SK-N-DZ (cell line): ENCODE data around the gene RANBP9.

ENCODE experiments used
- DNase-seq: peaks from one replicate; pipeline ENCODE4 v3.0.0-alpha.2; 2015; ENCODE audit warnings: low spot score

The RANBP9 gene

DNA sequence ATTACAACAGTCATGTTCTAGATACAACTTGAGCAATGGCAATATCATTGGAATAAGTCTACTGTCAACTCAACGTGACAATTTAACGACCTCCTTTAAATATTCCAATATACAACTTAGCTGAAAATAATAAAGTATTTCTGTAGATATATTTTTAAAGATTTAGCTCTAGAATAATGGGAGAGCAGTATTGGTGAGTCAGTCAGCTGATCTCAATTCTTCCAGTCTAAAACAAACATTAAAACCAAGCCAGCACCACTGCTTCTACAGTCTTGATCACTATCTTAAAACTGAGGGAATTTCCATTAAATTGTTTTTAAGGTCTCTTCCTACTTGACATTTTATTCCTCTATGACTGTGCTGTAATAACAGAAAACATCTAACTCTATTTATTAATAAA is 58.3 kb downstream of the RANBP9 start:
- no peak for DNase-seq

DNA sequence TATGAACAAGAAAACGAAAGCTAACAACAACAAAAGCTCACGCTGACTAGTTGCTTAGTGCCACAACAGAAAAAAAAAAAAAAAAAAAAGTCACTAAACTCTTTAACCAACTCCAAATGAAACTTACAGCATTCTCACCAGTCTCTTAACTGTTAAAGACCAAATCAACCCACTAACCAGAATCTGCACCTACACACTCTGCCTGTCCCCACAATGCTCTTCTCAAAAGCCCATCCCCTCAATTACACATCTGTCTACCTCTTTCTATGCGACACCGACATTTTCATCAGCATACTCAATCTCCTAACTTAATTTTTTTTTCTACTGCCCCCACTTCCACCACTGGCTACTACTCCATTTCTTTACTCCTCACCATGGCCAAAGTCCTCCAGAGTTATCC is 62.2 kb downstream of the RANBP9 start:
- DNase-seq = no peak

- no peak for DNase-seq
Observed at GRCh38 chr6:13648850-13649249, 62.8 kb downstream of the RANBP9 start.

GRCh38 chr6:13643125-13643524 is 68.5 kb downstream of the RANBP9 start:
- no peak for DNase-seq

GRCh38 chr6:13641315-13641714 is 70.3 kb downstream of the RANBP9 start:
- DNase-seq = no peak

DNA sequence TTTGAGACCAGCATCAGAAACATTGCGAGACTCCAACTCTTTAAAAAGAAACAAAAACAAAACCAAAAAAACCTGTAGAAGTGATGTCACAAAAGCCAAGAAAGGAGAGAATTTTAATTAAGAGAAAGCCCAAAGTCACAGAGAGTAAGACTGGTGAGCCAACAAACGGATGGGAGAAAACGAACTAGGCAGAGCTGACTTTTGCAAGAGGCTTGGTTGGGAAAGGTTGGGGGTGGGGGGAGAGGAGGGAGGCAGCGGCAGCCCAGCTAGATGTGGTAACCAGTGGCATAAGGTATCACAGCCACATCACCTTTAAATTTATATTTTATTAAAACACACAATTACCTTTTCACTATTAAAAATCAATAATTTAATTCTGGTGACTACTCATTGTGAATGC is 73.0 kb downstream of the RANBP9 start:
- DNase-seq = no peak

DNA sequence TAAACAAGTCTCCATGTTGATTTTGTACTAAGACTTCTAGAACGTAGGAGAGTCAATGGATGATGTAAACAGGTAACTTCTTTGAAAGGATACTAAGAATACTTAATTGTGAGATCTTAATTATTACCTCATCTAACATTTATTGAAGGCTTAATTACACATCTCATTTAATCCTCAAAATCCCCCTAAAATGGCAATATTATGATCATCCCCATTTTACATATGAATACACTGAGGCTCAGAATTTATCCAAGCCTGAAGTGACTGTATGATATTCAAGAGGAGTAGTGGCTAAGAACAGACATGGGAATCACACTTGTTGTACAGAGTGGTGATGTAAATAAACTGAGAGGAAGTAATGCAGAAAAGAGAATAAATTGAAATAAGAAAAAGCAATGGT is 73.6 kb downstream of the RANBP9 start:
- DNase-seq = no peak

GRCh38 chr6:13635948-13636658 is 75.5 kb downstream of the RANBP9 start:
- DNase-seq = no peak

DNA sequence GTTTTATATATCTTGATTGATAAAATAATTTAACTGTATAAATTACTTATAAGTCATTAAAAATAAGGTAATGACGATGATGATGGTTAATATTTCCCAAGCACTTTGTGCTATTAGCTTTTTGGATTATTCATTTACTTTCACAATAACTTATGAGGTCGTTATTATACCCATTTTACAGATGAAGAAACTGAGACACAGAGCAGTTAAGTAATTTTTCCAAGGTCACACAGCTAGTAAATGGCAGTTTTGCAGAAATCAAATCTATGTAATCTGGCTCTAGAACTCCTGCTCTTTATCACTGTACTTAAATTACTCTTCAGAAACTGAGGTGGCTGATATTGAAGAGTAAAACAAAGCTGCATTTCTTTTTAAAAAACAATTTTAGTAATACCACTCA is 78.3 kb downstream of the RANBP9 start:
- no peak for DNase-seq

GRCh38 chr6:13630499-13630898 is 81.1 kb downstream of the RANBP9 start:
- DNase-seq = no peak

DNA sequence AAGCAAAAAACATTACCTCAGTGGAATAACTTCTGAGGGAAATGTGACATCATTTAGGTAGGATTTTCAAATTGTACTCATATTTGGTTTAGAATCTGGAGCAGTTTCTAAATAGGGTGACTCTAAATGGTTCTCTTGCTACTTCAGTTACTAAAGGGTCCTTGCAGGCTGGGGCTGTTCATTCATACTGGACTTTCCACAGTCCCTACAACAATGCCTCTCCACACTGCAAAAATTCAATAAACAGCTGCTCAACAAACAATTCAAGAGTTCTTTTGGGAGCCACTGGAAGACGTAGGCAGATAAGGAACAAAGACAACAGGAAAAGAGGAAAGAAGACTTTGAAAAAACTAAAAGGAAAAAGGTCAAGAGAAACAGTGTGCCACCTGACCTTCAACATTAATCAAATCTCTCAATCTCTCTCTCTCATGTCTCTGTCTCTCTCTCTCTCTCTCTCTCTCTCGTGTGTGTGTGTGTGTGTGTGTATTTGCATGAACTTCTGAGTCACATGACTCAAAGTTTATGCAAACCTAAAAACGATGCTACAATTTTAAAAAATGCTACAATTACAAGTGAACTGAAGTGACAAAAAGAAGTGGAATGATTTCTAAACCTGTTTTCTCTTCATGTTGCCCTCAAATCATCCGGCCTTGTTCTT is 82.0 kb downstream of the RANBP9 start:
- no peak for DNase-seq

GRCh38 chr6:13624871-13625288 is 86.8 kb downstream of the RANBP9 start:
- DNase-seq = peak; percentile 14

GRCh38 chr6:13617066-13617465 is 94.6 kb downstream of the RANBP9 start:
- no peak for DNase-seq

- DNase-seq = no peak
Observed at GRCh38 chr6:13615792-13616120, 95.9 kb downstream of the RANBP9 start.

DNA sequence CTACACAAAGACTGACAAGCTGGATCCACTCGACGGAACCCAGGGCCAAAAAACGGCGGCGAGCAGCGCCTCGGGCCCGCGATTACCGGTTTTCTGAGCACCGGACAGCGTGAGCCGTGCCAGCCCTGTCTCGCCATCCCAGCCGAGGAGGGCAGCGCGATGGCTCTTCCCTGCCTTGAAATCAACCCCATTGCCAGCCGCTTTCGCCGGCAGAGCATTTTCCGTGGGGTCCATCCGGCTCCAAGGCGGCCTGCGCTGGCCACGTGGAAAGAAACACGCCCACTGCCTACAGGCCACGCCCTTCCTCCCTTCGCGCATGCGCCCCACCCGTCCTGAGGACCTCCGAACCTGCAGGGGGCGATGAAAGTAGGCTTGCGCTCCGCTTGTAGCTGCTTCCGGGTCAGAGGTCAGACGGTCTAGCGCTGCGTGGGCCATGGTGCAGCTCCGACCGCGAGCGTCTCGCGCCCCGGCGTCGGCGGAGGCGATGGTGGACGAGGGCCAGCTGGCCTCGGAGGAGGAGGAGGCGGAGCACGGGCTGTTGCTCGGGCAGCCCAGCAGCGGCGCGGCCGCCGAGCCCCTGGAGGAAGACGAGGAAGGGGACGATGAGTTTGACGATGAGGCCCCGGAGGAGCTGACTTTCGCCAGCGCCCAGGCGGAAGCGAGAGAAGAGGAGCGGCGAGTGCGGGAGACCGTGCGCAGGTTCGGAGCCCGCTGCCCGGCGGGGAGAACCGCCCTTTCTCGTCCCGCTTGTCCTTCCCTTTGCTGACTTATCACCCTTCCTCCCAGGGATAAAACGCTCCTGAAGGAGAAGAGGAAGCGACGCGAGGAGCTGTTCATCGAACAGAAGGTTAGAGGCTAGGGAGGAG is 96.5 kb downstream of the RANBP9 start, which contains the start of gene NOL7:
Gene NOL7 (plus strand): TSS at position 410 of the 866 bp plus-strand sequence. CDS start 24 bp downstream, at position 434.
- peak; percentile 98 for DNase-seq

DNA sequence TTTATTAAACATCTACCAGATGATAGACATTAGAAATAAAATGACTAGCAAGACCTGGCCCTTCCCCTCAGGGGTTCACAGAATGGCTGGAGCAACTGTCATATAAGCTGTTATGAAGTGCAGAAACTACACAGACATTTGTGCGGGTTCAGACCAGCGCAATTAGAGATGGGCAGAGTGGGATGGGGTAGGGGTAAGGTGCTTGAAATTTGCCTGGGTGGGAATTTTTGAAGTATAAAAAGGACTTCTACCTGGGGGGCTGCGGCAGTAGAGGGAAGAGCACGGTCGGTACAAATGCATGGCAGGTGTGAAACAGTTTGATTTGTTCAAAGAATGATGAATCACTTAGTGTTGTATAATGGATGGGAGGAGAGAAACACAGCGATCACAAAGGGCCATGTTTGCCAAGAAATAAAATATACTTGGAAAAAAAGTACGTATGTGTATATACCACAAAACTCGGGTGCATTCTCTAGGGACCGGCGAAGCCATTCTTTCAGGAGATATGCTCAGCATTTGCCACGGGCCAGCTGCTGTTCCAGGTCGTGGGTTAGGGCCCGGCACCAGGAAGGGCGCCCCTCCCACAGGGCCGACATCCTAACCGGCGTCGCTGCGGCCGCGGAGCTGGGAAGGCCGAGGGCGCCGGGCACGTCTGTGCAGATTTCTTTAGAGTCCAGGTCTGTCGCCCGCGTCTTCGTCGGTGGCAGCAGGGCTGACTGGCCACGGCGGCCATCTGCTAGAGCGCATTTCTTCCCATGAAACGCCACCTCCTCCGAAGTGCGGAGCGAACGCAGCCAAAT is 97.3 kb downstream of the RANBP9 start:
- peak; percentile 70 for DNase-seq

- no peak for DNase-seq
Observed at GRCh38 chr6:13613029-13613594, 98.5 kb downstream of the RANBP9 start.

GRCh38 chr6:13611715-13612114 is 99.9 kb downstream of the RANBP9 start:
- no peak for DNase-seq

GRCh38 chr6:13605634-13606033 is 106.0 kb downstream of the RANBP9 start:
- DNase-seq = no peak

- DNase-seq = no peak
Observed at GRCh38 chr6:13604546-13605416, 106.9 kb downstream of the RANBP9 start.
